K562 (cell line): ENCODE results near the gene ST3GAL3. TPM values are rescaled to one million over a fixed set of nuclear protein-coding genes. Genes with fewer than 3 reads are reported as not detected.

Experiments used
- E2F3 ChIP-seq: fragments of 250-450 bp; sonication (Bioruptor Pico); IDR thresholded peaks from 2 replicates; pipeline ENCODE4 v1.4.0; 2020; ENCODE audit warnings: mild to moderate bottlenecking
- IRF2 ChIP-seq: sonication (generic); formaldehyde crosslinking; IDR thresholded peaks from 2 replicates; pipeline ENCODE4 v1.8.1; 2022; ENCODE audit warnings: mild to moderate bottlenecking, missing genetic modification reagents
- RFX5 ChIP-seq: IDR thresholded peaks from 2 replicates; pipeline ENCODE4 v1.6.1; 2011; ENCODE audit warnings: low read depth, mild to moderate bottlenecking, improper control_type of control experiment, low read length
- SMARCA4 ChIP-seq: fragments of 450-650 bp; IDR thresholded peaks from 2 replicates; pipeline ENCODE4 v1.6.1; 2016
- U2AF2 ChIP-seq: fragments of 200-400 bp; formaldehyde crosslinking; optimal IDR thresholded peaks from 2 replicates; pipeline ENCODE3; 2017; ENCODE audit warnings: low read depth, mild to moderate bottlenecking, low read length
- ZNF174 ChIP-seq: fragments of 250-450 bp; sonication (Bioruptor Pico); IDR thresholded peaks from 2 replicates; pipeline ENCODE4 v1.4.0; 2020; ENCODE audit warnings: mild to moderate bottlenecking
- ZNF184 ChIP-seq: sonication (generic); formaldehyde crosslinking; IDR thresholded peaks from 2 replicates; pipeline ENCODE4 v1.5.0; 2020; ENCODE audit warnings: missing genetic modification reagents
- ZNF263 ChIP-seq: sonication (generic); formaldehyde crosslinking; IDR thresholded peaks from 2 replicates; pipeline ENCODE4 v1.8.0; 2022; ENCODE audit warnings: mild to moderate bottlenecking, missing genetic modification reagents, borderline replicate concordance
- ZNF282 ChIP-seq: sonication (generic); formaldehyde crosslinking; IDR thresholded peaks from 2 replicates; pipeline ENCODE4 v1.8.1; 2023; ENCODE audit warnings: missing genetic modification reagents
- ZNF764 ChIP-seq: fragments of 250-450 bp; sonication (Bioruptor Pico); IDR thresholded peaks from 2 replicates; pipeline ENCODE4 v1.4.0; 2020; ENCODE audit warnings: low read depth, mild to moderate bottlenecking, moderate library complexity
- polyA plus RNA-seq, 8 experiments: library from polyadenylated mRNA; depleted of rRNA in 4 of 8; stranded (reverse) in 5 of 8; unstranded in 3 of 8; fragments of >200 nt; fragmentation: Nextera tagmentation in 2 of 8; fragmentation: Illumina TruSeq in 1 of 8; extraction: Ambion mirVana in 2 of 8; extraction: Trizol in 1 of 8; gene quantifications; 2 replicates each; pipeline versions ENCODE4 v1.2.1 to v1.2.3, GENCODE V29; 2011 to 2014; ENCODE audit warnings: inconsistent platforms in 1 of 8, missing spikeins in 1 of 8
- total RNA-seq, 7 experiments: library from RNA; depleted of rRNA in 6 of 7; stranded (reverse); fragments of >200 nt in 6 of 7; fragmentation: Illumina TruSeq in 2 of 7; extraction: Trizol in 2 of 7; gene quantifications; 2 replicates each; pipeline versions ENCODE4 v1.2.1 to v1.2.3, GENCODE V29; 2011 to 2021; ENCODE audit warnings: low replicate concordance in 1 of 7
- TF ChIP-seq, protein P1 (sequence below): fragments of 250-450 bp; sonication (Bioruptor Pico); IDR thresholded peaks from 2 replicates; pipeline ENCODE4 v1.4.0; 2020
- TF ChIP-seq, protein P2 (sequence below): fragments of 450-650 bp; formaldehyde crosslinking; IDR thresholded peaks from 2 replicates; pipeline ENCODE4 v1.4.0; 2020; ENCODE audit warnings: mild to moderate bottlenecking, moderate library complexity
- TF ChIP-seq, protein P3 (sequence below): sonication (generic); formaldehyde crosslinking; IDR thresholded peaks from 2 replicates; pipeline ENCODE4 v1.4.0; 2020; ENCODE audit warnings: mild to moderate bottlenecking, missing genetic modification reagents
- TF ChIP-seq, protein P4 (sequence below): fragments of 450-650 bp; IDR thresholded peaks from 2 replicates; pipeline ENCODE4 v1.6.1; 2018; ENCODE audit warnings: mild to moderate bottlenecking, low read depth; ENCODE audit not compliant: partially characterized antibody

Gene ST3GAL3
- total and polyA plus RNA-seq, 9 of the 15 experiments (the other 6 are each of a cell fraction or from before 2014, with no cell fraction given): 1.2 to 18.9 (median 11.0) TPM

DNA sequence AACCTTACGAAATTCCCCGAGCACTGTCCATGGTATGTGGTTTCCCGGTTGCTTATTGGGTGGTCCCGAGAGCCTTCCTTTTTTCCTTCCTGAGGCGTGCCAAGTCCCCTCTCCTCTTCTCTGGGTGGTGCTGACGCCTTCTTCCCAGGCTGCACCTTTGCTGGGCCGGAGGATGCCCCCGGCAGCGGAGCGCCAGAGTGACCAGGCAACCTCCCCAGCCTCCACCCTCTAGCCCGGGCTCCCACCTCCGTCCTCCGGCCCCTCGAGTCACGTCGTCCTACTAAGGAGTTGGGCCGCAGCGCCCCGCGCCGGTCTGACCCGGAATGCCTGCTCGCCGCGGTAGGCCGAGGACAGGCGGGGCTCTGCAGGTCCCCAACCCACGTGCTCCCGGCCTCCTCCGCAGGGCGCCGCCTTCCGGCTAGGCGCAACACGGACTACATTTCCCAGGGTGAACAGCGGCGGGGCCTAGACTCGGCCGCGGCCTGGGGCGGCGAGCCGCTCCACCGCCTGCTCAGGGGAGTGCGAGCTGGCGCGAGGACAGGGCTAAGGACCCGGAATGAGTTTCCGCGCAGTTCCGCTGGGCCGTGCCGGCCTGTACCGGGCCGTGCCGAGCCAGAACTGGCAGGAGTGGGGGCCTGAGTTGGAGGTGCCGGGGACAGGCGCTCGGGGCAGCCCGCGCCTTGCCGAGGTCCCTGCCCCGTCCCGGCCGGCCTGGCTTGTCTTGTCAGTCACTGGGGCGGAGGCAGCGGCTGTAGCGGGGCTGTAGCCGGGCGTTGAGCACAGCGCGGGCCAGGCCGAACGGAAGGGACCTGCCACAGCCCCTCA lies 239.1 kb downstream of the ST3GAL3 start, which contains the start of gene IPO13 (continued):
- TF ChIP-seq, protein P1, sequence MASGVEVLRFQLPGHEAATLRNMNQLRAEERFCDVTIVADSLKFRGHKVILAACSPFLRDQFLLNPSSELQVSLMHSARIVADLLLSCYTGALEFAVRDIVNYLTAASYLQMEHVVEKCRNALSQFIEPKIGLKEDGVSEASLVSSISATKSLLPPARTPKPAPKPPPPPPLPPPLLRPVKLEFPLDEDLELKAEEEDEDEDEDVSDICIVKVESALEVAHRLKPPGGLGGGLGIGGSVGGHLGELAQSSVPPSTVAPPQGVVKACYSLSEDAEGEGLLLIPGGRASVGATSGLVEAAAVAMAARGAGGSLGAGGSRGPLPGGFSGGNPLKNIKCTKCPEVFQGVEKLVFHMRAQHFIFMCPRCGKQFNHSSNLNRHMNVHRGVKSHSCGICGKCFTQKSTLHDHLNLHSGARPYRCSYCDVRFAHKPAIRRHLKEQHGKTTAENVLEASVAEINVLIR: peak; percentile 11; the same call in 1 of the 2 replicates
- TF ChIP-seq ZNF174: no peak
- TF ChIP-seq IRF2 (CRISPR knock-in tag): no peak
- TF ChIP-seq E2F3: no peak; the same call in 1 of the 2 replicates
- TF ChIP-seq ZNF184: no peak
- 0 out of 2 replicates have a peak, but pooled peaks have one; percentile 31 for TF ChIP-seq RFX5
- no peak for TF ChIP-seq ZNF282 (CRISPR knock-in tag)
- TF ChIP-seq SMARCA4: peak; percentile 80; the same call in 1 of the 2 replicates
- TF ChIP-seq, protein P2, sequence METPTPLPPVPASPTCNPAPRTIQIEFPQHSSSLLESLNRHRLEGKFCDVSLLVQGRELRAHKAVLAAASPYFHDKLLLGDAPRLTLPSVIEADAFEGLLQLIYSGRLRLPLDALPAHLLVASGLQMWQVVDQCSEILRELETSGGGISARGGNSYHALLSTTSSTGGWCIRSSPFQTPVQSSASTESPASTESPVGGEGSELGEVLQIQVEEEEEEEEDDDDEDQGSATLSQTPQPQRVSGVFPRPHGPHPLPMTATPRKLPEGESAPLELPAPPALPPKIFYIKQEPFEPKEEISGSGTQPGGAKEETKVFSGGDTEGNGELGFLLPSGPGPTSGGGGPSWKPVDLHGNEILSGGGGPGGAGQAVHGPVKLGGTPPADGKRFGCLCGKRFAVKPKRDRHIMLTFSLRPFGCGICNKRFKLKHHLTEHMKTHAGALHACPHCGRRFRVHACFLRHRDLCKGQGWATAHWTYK (CRISPR knock-in tag): no peak; the same call in none of the 2 replicates
- TF ChIP-seq, protein P3, sequence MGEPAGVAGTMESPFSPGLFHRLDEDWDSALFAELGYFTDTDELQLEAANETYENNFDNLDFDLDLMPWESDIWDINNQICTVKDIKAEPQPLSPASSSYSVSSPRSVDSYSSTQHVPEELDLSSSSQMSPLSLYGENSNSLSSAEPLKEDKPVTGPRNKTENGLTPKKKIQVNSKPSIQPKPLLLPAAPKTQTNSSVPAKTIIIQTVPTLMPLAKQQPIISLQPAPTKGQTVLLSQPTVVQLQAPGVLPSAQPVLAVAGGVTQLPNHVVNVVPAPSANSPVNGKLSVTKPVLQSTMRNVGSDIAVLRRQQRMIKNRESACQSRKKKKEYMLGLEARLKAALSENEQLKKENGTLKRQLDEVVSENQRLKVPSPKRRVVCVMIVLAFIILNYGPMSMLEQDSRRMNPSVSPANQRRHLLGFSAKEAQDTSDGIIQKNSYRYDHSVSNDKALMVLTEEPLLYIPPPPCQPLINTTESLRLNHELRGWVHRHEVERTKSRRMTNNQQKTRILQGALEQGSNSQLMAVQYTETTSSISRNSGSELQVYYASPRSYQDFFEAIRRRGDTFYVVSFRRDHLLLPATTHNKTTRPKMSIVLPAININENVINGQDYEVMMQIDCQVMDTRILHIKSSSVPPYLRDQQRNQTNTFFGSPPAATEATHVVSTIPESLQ: no peak
- TF ChIP-seq U2AF2: no peak
- TF ChIP-seq, protein P4, sequence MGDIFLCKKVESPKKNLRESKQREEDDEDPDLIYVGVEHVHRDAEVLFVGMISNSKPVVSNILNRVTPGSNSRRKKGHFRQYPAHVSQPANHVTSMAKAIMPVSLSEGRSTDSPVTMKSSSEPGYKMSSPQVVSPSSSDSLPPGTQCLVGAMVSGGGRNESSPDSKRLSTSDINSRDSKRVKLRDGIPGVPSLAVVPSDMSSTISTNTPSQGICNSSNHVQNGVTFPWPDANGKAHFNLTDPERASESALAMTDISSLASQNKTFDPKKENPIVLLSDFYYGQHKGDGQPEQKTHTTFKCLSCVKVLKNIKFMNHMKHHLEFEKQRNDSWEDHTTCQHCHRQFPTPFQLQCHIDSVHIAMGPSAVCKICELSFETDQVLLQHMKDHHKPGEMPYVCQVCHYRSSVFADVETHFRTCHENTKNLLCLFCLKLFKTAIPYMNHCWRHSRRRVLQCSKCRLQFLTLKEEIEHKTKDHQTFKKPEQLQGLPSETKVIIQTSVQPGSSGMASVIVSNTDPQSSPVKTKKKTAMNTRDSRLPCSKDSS: no peak
- no peak for TF ChIP-seq ZNF764 (CRISPR knock-in tag)
- TF ChIP-seq ZNF263 (CRISPR knock-in tag): peak; percentile 67; the same call in 1 of the 2 replicates
